ENCODE data around the gene RPUSD1. TPM values are rescaled to one million over a fixed set of nuclear protein-coding genes. Genes with fewer than 3 reads are reported as not detected.

Gene RPUSD1
- total RNA-seq, 4 donors from 2014 or later: 5.9 to 80.0 (median 16.7) TPM

GRCh38 chr16:794853-795466 lies 6.8 kb upstream of the RPUSD1 start:
- DNase-seq: no peak
- TF ChIP-seq CTCF (IDR thresholded peaks at IDR 0.05) (no peak), POLR2A (IDR thresholded peaks at IDR 0.05) (no peak)
- Histone ChIP-seq H3K9me3 (no peaks in the 10 kb centered on the region), H3K27ac (no peak overlapping the region), H3K4me3 (no peak overlapping the region), H3K27me3 (peaks cover 0 to 5% of the 10 kb centered on the region in 2 donors), H3K36me3 (no peaks in the 10 kb centered on the region), H3K4me1 (no peaks in the 10 kb centered on the region)
- intact Hi-C loops (cut with DNase I; ENCODE audit: low total_unique reads): no loop called here

DNA sequence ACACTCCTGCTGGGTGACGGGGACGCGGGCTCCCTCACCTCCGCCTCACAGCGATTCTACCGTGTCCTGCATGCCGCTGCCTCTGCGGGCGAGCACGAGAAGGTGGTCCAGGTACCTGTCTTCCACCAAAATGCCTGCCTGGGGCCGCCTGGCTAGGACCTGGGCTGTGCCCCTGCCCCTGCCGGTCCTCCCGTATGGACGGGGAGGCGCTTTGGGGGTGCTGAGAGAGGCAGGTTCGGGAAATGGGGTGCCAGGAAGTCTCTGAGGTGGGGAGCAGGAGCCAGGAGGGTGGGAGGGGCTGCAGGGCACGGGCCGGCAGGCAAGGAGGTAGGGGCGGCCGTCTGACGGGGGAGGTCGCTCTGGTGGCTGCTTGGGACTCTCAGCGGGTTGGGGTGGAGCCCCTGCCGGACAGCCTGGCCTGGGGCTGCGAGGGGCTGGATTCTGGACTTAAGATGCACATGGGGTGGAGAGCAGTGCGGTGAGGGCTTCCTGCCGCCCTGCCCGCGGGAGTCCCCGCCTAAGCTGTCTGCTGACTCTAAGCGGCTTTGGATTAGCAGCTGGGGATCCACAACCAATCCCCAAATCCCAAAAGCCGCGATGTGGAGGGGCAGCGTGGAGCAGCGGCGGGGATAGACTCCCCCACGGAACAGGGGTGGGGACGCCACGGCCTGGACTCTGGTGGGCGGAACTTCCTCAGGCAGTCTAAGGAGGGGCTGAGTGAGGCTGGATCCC lies 6.1 kb upstream of the RPUSD1 start:
- H3K4me1 ChIP-seq: no peaks in the 10 kb centered on the region
- H3K9me3 ChIP-seq: no peaks in the 10 kb centered on the region
- no peak for DNase-seq
- intact Hi-C loops (cut with DNase I; ENCODE audit: low total_unique reads): no loop called here
- TF ChIP-seq CTCF (IDR thresholded peaks at IDR 0.05): no peak
- TF ChIP-seq POLR2A (IDR thresholded peaks at IDR 0.05): no peak
- no peaks in the 10 kb centered on the region for H3K36me3 ChIP-seq
- H3K27ac ChIP-seq: no peak overlapping the region
- no peaks in the 10 kb centered on the region for H3K27me3 ChIP-seq
- no peak overlapping the region for H3K4me3 ChIP-seq

DNA sequence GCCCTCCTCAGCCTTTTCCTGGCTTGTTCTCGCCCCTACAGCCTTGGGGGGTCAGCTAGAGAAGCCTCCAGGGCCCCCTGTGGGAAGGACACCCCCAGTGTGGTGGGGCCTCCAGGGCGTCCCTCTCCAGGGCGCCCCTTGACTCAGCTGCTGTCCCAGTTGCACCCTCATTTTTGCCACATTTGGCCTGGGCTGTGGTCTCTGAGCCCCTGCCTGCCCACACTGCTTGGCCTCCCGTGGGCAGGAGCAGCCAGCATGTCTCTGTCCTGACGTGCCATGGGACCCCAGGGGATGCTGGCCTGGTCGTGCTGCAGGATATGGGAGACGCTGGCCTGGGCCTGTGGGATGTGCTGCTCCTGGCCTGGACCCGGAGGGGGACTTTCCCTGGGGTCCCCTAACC lies 5.2 kb upstream of the RPUSD1 start:
- Histone ChIP-seq H3K27me3 (no peaks in the 10 kb centered on the region), H3K9me3 (no peaks in the 10 kb centered on the region), H3K4me3 (no peak overlapping the region), H3K27ac (no peak overlapping the region), H3K4me1 (peaks cover 0 to 5% of the 10 kb centered on the region in 2 donors), H3K36me3 (no peaks in the 10 kb centered on the region)
- intact Hi-C loops (cut with DNase I; ENCODE audit: low total_unique reads): no loop called here
- DNase-seq: no peak
- no peak for TF ChIP-seq CTCF (IDR thresholded peaks at IDR 0.05)
- TF ChIP-seq POLR2A (IDR thresholded peaks at IDR 0.05): no peak

GRCh38 chr16:792221-792995 lies 4.2 kb upstream of the RPUSD1 start:
- no peaks in the 10 kb centered on the region for H3K36me3 ChIP-seq
- TF ChIP-seq CTCF (IDR thresholded peaks at IDR 0.05) (no peak), POLR2A (IDR thresholded peaks at IDR 0.05) (no peak)
- H3K27me3 ChIP-seq: no peaks in the 10 kb centered on the region
- no peak for DNase-seq
- peaks cover 0 to 10% of the 10 kb centered on the region in 2 donors for H3K4me1 ChIP-seq
- no peaks in the 10 kb centered on the region for H3K9me3 ChIP-seq
- no peak overlapping the region for H3K27ac ChIP-seq
- no peak overlapping the region for H3K4me3 ChIP-seq
- intact Hi-C loops (cut with DNase I; ENCODE audit: low total_unique reads): no loop called here

DNA sequence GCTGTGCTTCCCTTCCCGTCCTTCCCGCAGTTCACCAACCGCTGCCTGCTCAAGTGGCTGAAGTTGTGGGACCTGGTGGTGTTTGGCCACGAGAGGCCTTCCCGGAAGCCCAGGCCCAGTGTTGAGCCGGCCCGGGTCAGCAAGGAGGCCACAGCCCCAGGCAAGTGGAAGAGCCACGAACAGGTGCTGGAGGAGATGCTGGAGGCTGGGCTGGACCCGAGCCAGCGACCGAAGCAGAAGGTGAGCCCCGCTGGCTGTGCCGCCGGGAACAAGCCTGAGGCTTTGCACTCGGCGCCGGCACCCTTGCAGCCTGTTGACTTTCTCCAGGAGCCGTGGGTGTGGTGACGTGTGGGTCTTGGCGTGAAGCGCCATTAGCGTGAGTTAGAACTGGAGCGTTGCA lies 3.0 kb upstream of the RPUSD1 start:
- Histone ChIP-seq H3K9me3 (no peaks in the 10 kb centered on the region), H3K27ac (no peak overlapping the region), H3K36me3 (no peaks in the 10 kb centered on the region), H3K4me3 (no peak overlapping the region), H3K27me3 (no peaks in the 10 kb centered on the region), H3K4me1 (peaks cover 0 to 14% of the 10 kb centered on the region in 2 donors)
- TF ChIP-seq CTCF (IDR thresholded peaks at IDR 0.05): no peak
- TF ChIP-seq POLR2A (IDR thresholded peaks at IDR 0.05): no peak
- DNase-seq: no peak
- intact Hi-C loops (cut with DNase I; ENCODE audit: low total_unique reads): no loop called here

All from uterus (tissue), 4 donors.